Measurements from ENCODE around the gene ACER2. TPM values are rescaled to one million over a fixed set of nuclear protein-coding genes. Genes with fewer than 3 reads are reported as not detected.

Gene ACER2
- total and polyA plus RNA-seq, 2 of the 4 experiments (the other 2 are of a cell fraction), result 0.84 to 1.6 TPM

- Histone ChIP-seq H3K56ac (ENCODE audit: extremely low read depth, insufficient read depth, low read length) (no peak overlapping the region), H2AK5ac (ENCODE audit: low read depth, low read length) (no peak overlapping the region), H3K27me3 (ENCODE audit: control insufficient read depth, insufficient read depth, low read length) (no peaks in the 10 kb centered on the region), H2BK120ac (ENCODE audit: low read depth, low read length) (no peak overlapping the region), H4K5ac (ENCODE audit: low read depth, low read length) (no peak overlapping the region), H3K36me3 (ENCODE audit: control insufficient read depth, insufficient read depth, low read length) (no peaks in the 10 kb centered on the region), H3K18ac (ENCODE audit: low read depth, low read length) (no peak overlapping the region), H3K79me1 (ENCODE audit: low read depth in 1 of 2, low read length in 2 of 2) (no peaks in the 10 kb centered on the region; a peak in 1 of 4 replicates), H2BK5ac (ENCODE audit: low read depth, low read length, poor library complexity, severe bottlenecking) (no peak overlapping the region), H4K91ac (ENCODE audit: insufficient read depth, low read depth, low read length) (no peak overlapping the region), H3K9ac (ENCODE audit: low read depth, low read length) (no peak overlapping the region), H3K9me1 (ENCODE audit: insufficient read depth, low read length) (no peaks in the 10 kb centered on the region), H2BK20ac (ENCODE audit: low read depth, low read length) (no peak overlapping the region), H4K8ac (ENCODE audit: low read depth in 2 of 2, low read length in 2 of 2) (no peak overlapping the region), H4K20me1 (ENCODE audit: insufficient read depth, low read length) (no peaks in the 10 kb centered on the region), H3K14ac (replicated peaks; ENCODE audit: low read depth, low read length) (no peak overlapping the region), H3K9me3 (ENCODE audit: control insufficient read depth, insufficient read depth, low read length) (no peaks in the 10 kb centered on the region), H2BK15ac (ENCODE audit: low read depth, low read length) (no peak overlapping the region), H3K4me2 (ENCODE audit: low read depth, low read length) (no peak overlapping the region), H3K4ac (ENCODE audit: low read depth, low read length) (no peak overlapping the region), H3K23ac (ENCODE audit: low read depth, low read length) (no peak overlapping the region), H2AFZ (replicated peaks; ENCODE audit: low read length, poor library complexity) (no peak overlapping the region), H3K4me1 (ENCODE audit: control insufficient read depth, insufficient read depth, low read length) (no peaks in the 10 kb centered on the region), H3K27ac (ENCODE audit: insufficient read depth, low read length) (no peak overlapping the region), H2AK9ac (replicated peaks; ENCODE audit: low read depth, low read length, poor library complexity) (no peak overlapping the region), H3K4me3 (ENCODE audit: insufficient read depth, low read depth, low read length) (no peak overlapping the region)
- intact Hi-C loops (cut with micrococcal nuclease) (no loop called here), dilution Hi-C loops (cut with HindIII; ENCODE audit: low sequenced_read_pairs, unreplicated experiment) (no loop called here), in situ Hi-C loops (cut with MboI; ENCODE audit: low sequenced_read_pairs) (no loop called here)
- ChIA-PET POLR2A (ENCODE audit: unreplicated experiment) (no interaction called here), CTCF (interaction anchor here (0.7 kb wide), 1 partner anchor 40 kb away, joined by 4 read pairs; no protein-coding TSS in a partner anchor)
- peak; percentile 51; the same call in 1 of the 2 replicates for TF ChIP-seq USF2 (IDR thresholded peaks at IDR 0.05; ENCODE audit: low read depth, low read length)
- no peak for TF ChIP-seq FOS (IDR thresholded peaks at IDR 0.05; ENCODE audit: low read depth, low read length)
- ATAC-seq (ENCODE audit: low read depth) (peak; percentile 70), DNase-seq (peak; percentile 92)
- no TSS peak for BruUV-seq (replicated peaks)
- no CpG with 5 or more reads among the region's 2 CpGs for WGBS, 2 experiments (ENCODE audit: extremely low coverage in 2 of 2, insufficient read length in 1 of 2)
Observed at GRCh38 chr9:19416143-19416542, 7.3 kb downstream of the ACER2 start.
